H54 (cell line): ENCODE results near the gene NUP188.
"Not testable (repeated sequence)": the region's sequence is repeated elsewhere in the genome, so short reads cannot be mapped to it uniquely, and the experiment has no call there.

Source experiments
- DNase-seq: peaks from one replicate; pipeline ENCODE4 v3.0.0; 2011; ENCODE audit warnings: low spot score, mixed read lengths; ENCODE audit not compliant: insufficient read length
- FAIRE-seq: peaks from 3 replicates; lab custom pipeline; 2011; peaks lifted over from hg19 to GRCh38; lab: Jason Lieb, UNC
- POLR2A ChIP-seq: IDR thresholded peaks from 2 replicates; pipeline ENCODE4 v1.6.1; 2011; ENCODE audit warnings: low read depth, mild to moderate bottlenecking, low read length

NUP188 gene

GRCh38 chr9:129001504-129002325 is 54.2 kb downstream of the NUP188 start:
- DNase-seq (no peak), FAIRE-seq (no peak)
- TF ChIP-seq POLR2A: no peak

GRCh38 chr9:129002992-129003391 is 55.5 kb downstream of the NUP188 start:
- FAIRE-seq: no peak
- no peak for TF ChIP-seq POLR2A
- DNase-seq: no peak

GRCh38 chr9:129004173-129004572 is 56.7 kb downstream of the NUP188 start:
- not testable (repeated sequence) for FAIRE-seq

GRCh38 chr9:129005336-129005997 is 58.0 kb downstream of the NUP188 start:
- DNase-seq: no peak
- FAIRE-seq: no peak
- no peak for TF ChIP-seq POLR2A

More at GRCh38 chr9:129004173-129004572, 56.7 kb downstream of the NUP188 start:
- not testable (repeated sequence) for DNase-seq

GRCh38 chr9:129006328-129007034 is 59.0 kb downstream of the NUP188 start:
- peak; percentile 27 for FAIRE-seq
- no peak for TF ChIP-seq POLR2A
- DNase-seq: peak; percentile 92

GRCh38 chr9:129007035-129007765 is 59.7 kb downstream of the NUP188 start:
- no peak for FAIRE-seq
- no peak for TF ChIP-seq POLR2A

GRCh38 chr9:129007766-129008468 is 60.4 kb downstream of the NUP188 start:
- no peak for DNase-seq
- FAIRE-seq: no peak
- no peak for TF ChIP-seq POLR2A

More at GRCh38 chr9:129007035-129007765, 59.7 kb downstream of the NUP188 start:
- no peak for DNase-seq

- no peak for FAIRE-seq
- DNase-seq: no peak
- no peak for TF ChIP-seq POLR2A
Observed at GRCh38 chr9:129008469-129008965, 61.0 kb downstream of the NUP188 start.

- TF ChIP-seq POLR2A: no peak
- no peak for FAIRE-seq
Observed at GRCh38 chr9:129008986-129009583, 61.6 kb downstream of the NUP188 start.

GRCh38 chr9:129009584-129010141 is 62.2 kb downstream of the NUP188 start:
- no peak for FAIRE-seq
- no peak for TF ChIP-seq POLR2A
- DNase-seq: no peak

More at GRCh38 chr9:129008986-129009583, 61.6 kb downstream of the NUP188 start:
- DNase-seq: no peak

GRCh38 chr9:129010267-129010975 is 62.9 kb downstream of the NUP188 start:
- no peak for TF ChIP-seq POLR2A
- FAIRE-seq (no peak), DNase-seq (no peak)
